ENCODE measurements around the gene RNF169. TPM values are rescaled to one million over a fixed set of nuclear protein-coding genes. Genes with fewer than 3 reads are reported as not detected.
"Not testable (repeated sequence)": the region's sequence is repeated elsewhere in the genome, so short reads cannot be mapped to it uniquely, and the experiment has no call there.

The RNF169 gene
- total RNA-seq, 1 donor from 2014 or later, result 4.6 TPM

GRCh38 chr11:74766905-74767304 lies 18.3 kb downstream of the RNF169 start:
- DNase-seq (ENCODE audit: low spot score) (no peak), ATAC-seq (no peak)

- ATAC-seq; DNase-seq (ENCODE audit: low spot score): not testable (repeated sequence)
Measured at GRCh38 chr11:74768172-74768651, 19.6 kb downstream of the RNF169 start.

GRCh38 chr11:74769055-74769707 lies 20.5 kb downstream of the RNF169 start:
- ATAC-seq, result no peak
- no peak for DNase-seq (ENCODE audit: low spot score)

GRCh38 chr11:74770456-74770855 lies 21.8 kb downstream of the RNF169 start:
- DNase-seq (ENCODE audit: low spot score) (no peak), ATAC-seq (no peak)

- DNase-seq (ENCODE audit: low spot score), result no peak
- no peak for ATAC-seq
Measured at GRCh38 chr11:74771139-74771538, 22.5 kb downstream of the RNF169 start.

- DNase-seq (ENCODE audit: low spot score) (no peak), ATAC-seq (no peak)
Measured at GRCh38 chr11:74773476-74773875, 24.8 kb downstream of the RNF169 start.

GRCh38 chr11:74775762-74776161 lies 27.1 kb downstream of the RNF169 start:
- DNase-seq (ENCODE audit: low spot score) (no peak), ATAC-seq (no peak)

GRCh38 chr11:74776546-74776945 lies 27.9 kb downstream of the RNF169 start:
- ATAC-seq, result no peak

GRCh38 chr11:74777038-74777437 lies 28.4 kb downstream of the RNF169 start:
- no peak for ATAC-seq
- no peak for DNase-seq (ENCODE audit: low spot score)

More at GRCh38 chr11:74776546-74776945, 27.9 kb downstream of the RNF169 start:
- no peak for DNase-seq (ENCODE audit: low spot score)

- no peak for DNase-seq (ENCODE audit: low spot score)
- no peak for ATAC-seq
Measured at GRCh38 chr11:74777877-74778276, 29.2 kb downstream of the RNF169 start.

- ATAC-seq (no peak), DNase-seq (ENCODE audit: low spot score) (no peak)
Measured at GRCh38 chr11:74778581-74778980, 29.9 kb downstream of the RNF169 start.

GRCh38 chr11:74780248-74781005 lies 31.8 kb downstream of the RNF169 start:
- ATAC-seq (no peak), DNase-seq (ENCODE audit: low spot score) (no peak)

- no peak for DNase-seq (ENCODE audit: low spot score)
- ATAC-seq, result peak; percentile 59
Measured at GRCh38 chr11:74783241-74783871, 34.7 kb downstream of the RNF169 start.

GRCh38 chr11:74784234-74784633 lies 35.6 kb downstream of the RNF169 start:
- no peak for ATAC-seq
- DNase-seq (ENCODE audit: low spot score), result no peak

- DNase-seq (ENCODE audit: low spot score), result no peak
- no peak for ATAC-seq
Measured at GRCh38 chr11:74784726-74785125, 36.1 kb downstream of the RNF169 start.

GRCh38 chr11:74786574-74786973 lies 37.9 kb downstream of the RNF169 start:
- ATAC-seq (no peak), DNase-seq (ENCODE audit: low spot score) (no peak)

GRCh38 chr11:74791333-74792100 lies 42.9 kb downstream of the RNF169 start:
- no peak for DNase-seq (ENCODE audit: low spot score)

GRCh38 chr11:74806267-74806666 lies 57.6 kb downstream of the RNF169 start:
- DNase-seq (ENCODE audit: low spot score) (no peak), ATAC-seq (no peak)

More at GRCh38 chr11:74791333-74792100, 42.9 kb downstream of the RNF169 start:
- no peak for ATAC-seq

- no peak for DNase-seq (ENCODE audit: low spot score)
- no peak for ATAC-seq
Measured at GRCh38 chr11:74809801-74810200, 61.2 kb downstream of the RNF169 start.

- ATAC-seq (no peak), DNase-seq (ENCODE audit: low spot score) (no peak)
Measured at GRCh38 chr11:74815966-74816365, 67.3 kb downstream of the RNF169 start.

GRCh38 chr11:74816664-74817063 lies 68.0 kb downstream of the RNF169 start:
- DNase-seq (ENCODE audit: low spot score) (no peak), ATAC-seq (no peak)

All from left lobe of liver (tissue), 2 donors.